Activated T-helper 1 cell treated with anti-CD3 and anti-CD28 coated beads, Interleukin-2, amount 50 U/mL, for 16 hours (primary cell): Measurements from ENCODE around the gene COQ8A.

ENCODE experiments used
- DNase-seq, 2 donors: peaks; one replicate each; pipeline ENCODE4 v3.0.0-alpha.2; 2020; ENCODE audit warnings: low read depth in 1 of 2, low spot score in 1 of 2

Gene COQ8A

DNA sequence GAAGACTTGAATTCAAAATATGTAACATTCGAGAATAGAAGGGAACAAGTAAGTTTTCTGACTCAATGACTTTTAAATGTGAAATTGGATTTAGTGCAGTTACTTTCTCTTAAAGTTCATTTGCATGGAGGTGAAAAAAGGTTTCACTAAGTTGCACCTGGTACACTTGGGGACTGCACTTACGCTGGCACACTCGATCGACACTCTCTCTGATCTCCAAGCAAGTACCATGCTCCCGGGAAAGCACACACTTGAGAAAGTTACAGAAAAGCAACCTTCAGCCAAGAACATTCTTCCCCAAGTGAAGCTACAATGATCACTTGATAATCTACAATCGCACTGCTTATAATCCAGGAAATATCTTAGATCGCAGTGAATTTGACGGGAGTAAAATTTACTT lies 63.1 kb downstream of the COQ8A start:
- DNase-seq: no peak

DNA sequence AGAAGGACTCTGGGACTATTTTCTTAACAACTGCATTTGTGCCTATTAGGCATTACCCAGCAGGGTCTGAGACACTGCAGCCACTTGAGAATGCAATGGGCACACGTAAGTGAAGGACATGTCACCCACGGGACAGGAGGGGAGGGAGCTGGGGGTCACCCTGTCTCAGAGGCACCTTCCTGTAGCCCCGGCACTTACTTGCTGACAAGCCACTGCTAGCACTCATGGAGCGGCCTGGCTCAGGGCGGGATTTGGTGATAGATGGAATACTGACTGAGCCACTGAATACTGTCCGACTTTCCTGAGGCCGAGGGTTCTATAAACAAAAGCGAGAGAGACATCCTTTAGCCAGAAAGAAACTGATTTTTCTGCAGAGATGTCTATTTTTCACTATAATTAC lies 64.7 kb downstream of the COQ8A start:
- no peak for DNase-seq

DNA sequence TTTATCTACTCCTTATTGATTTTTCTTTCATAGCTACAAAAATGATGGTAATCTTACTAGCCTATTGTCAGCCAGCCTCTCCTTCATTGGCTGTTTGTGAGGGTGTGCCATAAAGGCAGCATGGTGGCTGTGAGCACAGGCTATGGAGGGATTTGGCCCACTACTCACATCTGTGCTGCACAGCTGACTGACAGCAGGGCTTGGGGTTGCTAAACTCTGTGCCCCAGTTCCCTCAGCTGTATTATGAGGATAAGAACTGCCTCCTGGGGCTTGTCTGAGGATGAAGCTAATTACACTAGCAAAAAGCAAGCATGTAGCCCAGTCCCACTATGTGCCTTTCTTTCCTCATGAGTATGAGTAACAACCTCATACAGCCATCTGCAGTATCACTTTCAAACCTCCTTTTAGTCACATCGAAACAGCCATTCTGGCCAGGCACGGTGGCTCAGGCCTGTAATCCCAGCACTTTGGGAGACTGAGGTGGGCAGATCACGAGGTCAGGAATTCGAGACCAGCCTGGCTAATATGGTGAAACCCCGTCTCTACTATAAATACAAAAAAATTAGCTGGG lies 66.2 kb downstream of the COQ8A start:
- DNase-seq: no peak

DNA sequence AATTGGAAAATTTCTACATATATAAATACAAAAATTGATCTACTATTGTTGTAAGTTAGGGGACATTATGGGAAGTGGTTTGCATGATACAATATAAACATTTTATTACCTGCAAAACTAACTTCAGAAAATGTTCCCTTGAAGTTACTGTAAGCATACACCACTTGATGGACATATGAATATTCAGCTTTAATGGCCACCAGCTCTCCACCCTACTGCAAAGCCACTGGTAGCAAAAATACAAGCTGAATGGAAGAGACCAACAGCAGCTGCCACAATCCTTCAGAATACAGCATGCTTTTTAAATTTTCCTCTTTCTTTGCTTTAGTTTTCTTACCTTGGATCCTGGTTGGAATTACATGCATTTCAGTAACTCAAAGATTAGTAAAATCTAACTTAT lies 69.8 kb downstream of the COQ8A start:
- no peak for DNase-seq

DNA sequence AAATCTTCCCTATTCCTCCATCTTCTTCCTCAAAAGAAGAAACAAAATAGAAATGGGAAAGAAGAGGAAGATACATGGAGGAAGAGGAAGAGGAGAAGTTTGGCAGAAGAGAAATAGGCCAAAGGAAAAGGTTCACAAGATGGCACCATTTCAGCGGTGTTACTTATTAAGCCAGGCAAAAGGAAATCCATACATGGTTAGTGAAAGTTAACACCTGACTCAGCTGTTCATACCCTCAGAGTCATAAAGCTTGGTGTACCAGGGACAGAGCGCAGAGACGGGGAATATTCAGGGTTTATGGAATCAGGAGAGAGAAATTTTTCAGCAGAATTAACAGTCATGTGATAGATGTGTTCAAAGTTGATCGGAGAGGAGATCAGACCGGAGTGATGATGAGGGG lies 70.6 kb downstream of the COQ8A start:
- no peak for DNase-seq

DNA sequence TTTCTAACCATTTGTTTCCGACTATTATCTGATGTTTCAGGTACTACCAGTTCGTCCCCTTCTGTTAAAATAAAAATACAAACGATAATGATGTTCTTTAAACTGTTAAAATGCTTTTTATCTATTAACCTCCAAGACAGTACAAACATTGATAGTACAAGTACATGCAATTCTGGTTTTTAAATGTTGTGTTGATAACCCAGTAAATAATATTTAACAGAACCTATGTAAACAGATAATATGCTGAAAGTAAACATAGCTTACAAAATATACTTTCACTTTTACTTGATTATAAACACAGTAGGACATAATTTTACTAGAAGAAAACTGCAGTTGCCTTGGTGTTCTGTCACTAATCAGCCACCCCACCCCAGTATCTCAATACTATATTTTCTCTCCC lies 76.9 kb downstream of the COQ8A start:
- no peak for DNase-seq

DNA sequence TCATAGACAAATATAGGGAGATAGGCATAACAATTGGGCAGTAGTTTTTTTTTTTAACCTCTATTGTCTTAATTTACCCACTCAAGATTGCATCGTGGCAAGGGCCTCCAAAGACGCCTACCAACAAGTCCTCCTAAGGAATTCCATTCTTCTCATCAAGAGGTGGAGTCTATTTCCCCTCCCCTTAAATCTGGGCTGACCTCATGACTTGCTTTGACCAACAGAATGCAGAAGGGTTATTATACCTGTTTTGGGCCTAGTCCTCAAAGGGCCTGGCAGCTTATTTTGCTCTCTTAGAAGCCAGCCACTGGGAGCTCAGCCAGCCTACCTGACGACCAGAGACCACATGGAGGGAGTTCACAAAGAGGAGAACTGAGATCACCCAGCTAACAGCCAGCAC lies 92.3 kb downstream of the COQ8A start:
- no peak for DNase-seq

DNA sequence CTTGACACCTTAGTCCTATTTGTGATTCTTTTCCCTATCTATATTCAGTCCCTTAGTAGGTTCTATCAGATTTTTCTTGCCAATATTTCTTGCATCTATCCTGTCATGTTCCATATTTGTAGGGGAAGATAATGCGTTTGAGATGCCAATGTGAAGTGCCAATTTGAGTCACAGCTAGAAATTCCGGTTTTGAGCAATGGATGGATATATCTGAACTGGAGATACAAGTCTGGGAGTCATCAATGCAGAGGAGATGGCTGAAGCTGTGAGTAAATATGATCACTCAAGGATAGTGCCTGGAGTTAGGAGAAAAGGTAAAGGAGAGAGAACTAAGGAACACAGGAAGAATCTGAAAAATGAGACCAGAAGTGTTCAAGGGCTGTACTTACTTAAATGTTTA lies 93.8 kb downstream of the COQ8A start:
- no peak for DNase-seq

DNA sequence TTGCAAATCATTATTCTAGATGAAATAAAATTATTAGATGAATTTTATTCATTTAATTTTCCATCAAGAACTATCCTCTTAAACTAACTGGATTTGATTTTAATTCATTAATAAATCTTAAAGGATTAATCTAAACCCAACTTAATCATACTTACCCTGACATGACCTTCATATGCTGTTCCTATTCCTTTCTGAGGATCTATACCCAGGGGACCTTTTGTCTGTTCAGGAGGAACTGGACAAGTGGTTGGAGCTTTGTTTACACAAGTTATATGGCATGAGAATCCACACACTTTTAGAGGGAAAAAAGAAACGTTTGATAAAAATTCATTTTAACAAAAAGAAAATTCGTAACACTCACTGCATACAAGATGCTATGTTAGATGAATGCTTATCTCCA lies 95.2 kb downstream of the COQ8A start:
- DNase-seq: no peak

DNA sequence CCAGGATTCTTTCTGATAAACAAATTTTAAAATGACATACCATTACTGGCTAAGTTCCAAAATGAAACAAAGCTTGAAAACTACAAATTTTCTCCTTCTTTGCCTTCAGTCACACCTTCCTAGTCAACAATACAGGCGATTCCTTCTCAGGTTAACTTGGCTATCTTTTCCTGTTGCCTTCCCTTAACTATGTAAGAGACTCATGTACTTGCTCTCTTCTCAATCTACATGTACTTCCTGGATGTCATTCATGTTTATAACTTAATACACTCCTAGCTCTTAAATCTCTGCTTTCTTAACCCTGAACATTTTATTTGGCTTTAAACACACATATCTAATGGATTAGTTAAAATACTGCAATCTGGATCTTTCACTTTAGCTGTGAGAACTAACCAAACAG lies 97.0 kb downstream of the COQ8A start:
- DNase-seq: no peak
